GM23248 (cell line): ENCODE results near the gene SF3B3.

Experiments used
- EZH2 ChIP-seq: fragments of 200-600 bp; sonication (generic); IDR thresholded peaks from 2 replicates; pipeline ENCODE4 v1.6.1; 2018; ENCODE audit warnings: antibody characterized with exemption, mild to moderate bottlenecking; ENCODE audit not compliant: insufficient read depth, poor library complexity, severe bottlenecking
- EZH2phosphoT487 ChIP-seq: fragments of 200-600 bp; sonication (generic); IDR thresholded peaks from 2 replicates; pipeline ENCODE4 v1.6.1; 2018; ENCODE audit warnings: antibody characterized with exemption, moderate library complexity, mild to moderate bottlenecking, low read depth; ENCODE audit not compliant: insufficient read depth

DNA sequence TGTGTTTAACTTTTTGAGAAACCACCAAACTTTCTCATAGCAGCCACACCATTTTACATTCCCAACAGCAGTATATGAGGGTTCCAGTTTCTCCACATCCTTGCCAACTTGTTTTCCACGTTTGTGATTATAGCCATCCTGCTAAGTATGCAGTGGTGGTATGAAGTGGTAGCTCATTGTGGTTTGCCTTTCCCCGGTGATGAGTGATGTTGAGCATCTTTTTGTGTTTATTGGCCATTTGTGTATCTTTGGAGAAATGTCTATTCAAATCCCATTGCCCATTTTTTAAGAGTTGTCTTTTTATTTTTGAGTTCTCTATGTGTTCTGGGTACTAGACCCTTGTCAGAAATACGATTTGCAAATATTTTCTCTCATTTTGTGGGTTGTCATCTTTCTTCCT is 17.4 kb downstream of the SF3B3 start:
- no peak for TF ChIP-seq EZH2
- TF ChIP-seq EZH2phosphoT487, result no peak
